PC-3 (cell line): ENCODE results near the gene ESYT1.

Experiments used
- CTCF ChIP-seq: fragments of 300-600 bp; sonication (generic); conservative IDR thresholded peaks from 2 replicates; pipeline ENCODE4 v1.5.1; 2017; ENCODE audit warnings: antibody characterized with exemption, low read depth, mild to moderate bottlenecking, low read length
- EZH2 ChIP-seq: fragments of 300-600 bp; sonication (generic); IDR thresholded peaks from one replicate; pipeline ENCODE4 v1.6.1; 2017; ENCODE audit warnings: antibody characterized with exemption, mild to moderate bottlenecking, low read length; ENCODE audit not compliant: unreplicated experiment

- TF ChIP-seq EZH2 (no peak), CTCF (no peak)
Measured at GRCh38 chr12:56143870-56144269, 15.8 kb downstream of the ESYT1 start.
